Lower leg skin (tissue), 4 donors: Measurements from ENCODE around the gene ZFP3. TPM values are rescaled to one million over a fixed set of nuclear protein-coding genes. Genes with fewer than 3 reads are reported as not detected.
"Not testable (repeated sequence)": the region's sequence is repeated elsewhere in the genome, so short reads cannot be mapped to it uniquely, and the experiment has no call there.

Source experiments
- DNase-seq, 2 donors: peaks; one replicate each; pipeline ENCODE4 v3.0.0-alpha.2; 2019; ENCODE audit warnings: low spot score in 2 of 2
- H3K4me3 ChIP-seq: fragments of 200-600 bp; sonication (generic); 2 replicates; pipeline ENCODE4 v1.5.1; 2017; ENCODE audit warnings: mild to moderate bottlenecking, low read depth; ENCODE audit not compliant: poor library complexity, severe bottlenecking
- CTCF ChIP-seq, 3 donors: fragments of 450-650 bp; IDR thresholded peaks; one replicate each; pipeline ENCODE4 v1.5.1; 2016; ENCODE audit warnings: antibody characterized with exemption in 3 of 3, mild to moderate bottlenecking in 3 of 3, moderate library complexity in 2 of 3
- POLR2A ChIP-seq, 2 donors: fragments of 450-650 bp; IDR thresholded peaks; one replicate each; pipeline ENCODE4 v1.6.1; 2016 to 2017; ENCODE audit warnings: antibody characterized with exemption in 2 of 2, mild to moderate bottlenecking in 1 of 2, moderate library complexity in 1 of 2
- WGBS, 2 donors: methylation state at CpG; one replicate each; pipeline ENCODE4 v1.1.5; 2018; 5-methylcytosine and 5-hydroxymethylcytosine counted together
- intact Hi-C: fragments of 100-400 bp; cut with DNase I; formaldehyde crosslinking; loops from one replicate; pipeline ENCODE4 v1.15.0; 2023; ENCODE audit warnings: low total_unique reads
- total RNA-seq, 4 donors: library from RNA; depleted of rRNA; stranded (reverse); fragments of >200 nt; gene quantifications; one replicate each; pipeline ENCODE4 v1.1.0, GENCODE V29; 2016

ZFP3 gene
- total RNA-seq, 4 donors from 2014 or later = 1.2 to 5.2 (median 3.5) TPM

- 81 to 90% methylated on average over 7 of the region's 7 CpGs for WGBS, 2 donors
- no peak for DNase-seq
- no peak overlapping the region for H3K4me3 ChIP-seq
- intact Hi-C loops = no loop called here
- TF ChIP-seq CTCF (IDR thresholded peaks at IDR 0.05) (no peak), POLR2A (IDR thresholded peaks at IDR 0.05) (no peak)
These were observed 53.0 kb downstream of the ZFP3 start for GRCh38 chr17:5131146-5131715.

GRCh38 chr17:5131799-5132502 lies 53.7 kb downstream of the ZFP3 start:
- peak in 1 of 2 donors; percentile 71 for DNase-seq
- H3K4me3 ChIP-seq, intact Hi-C loops: not testable (repeated sequence)
- 84 to 85% methylated on average over 15 to 16 of the region's 16 CpGs for WGBS, 2 donors

GRCh38 chr17:5132503-5133225 lies 54.4 kb downstream of the ZFP3 start:
- DNase-seq, H3K4me3 ChIP-seq, intact Hi-C loops: not testable (repeated sequence)
- WGBS, 2 donors = 90 to 92% methylated on average over 15 of the region's 15 CpGs

GRCh38 chr17:5133311-5133710 lies 55.0 kb downstream of the ZFP3 start:
- intact Hi-C loops = no loop called here
- 84 to 87% methylated on average over 8 of the region's 8 CpGs for WGBS, 2 donors
- DNase-seq = peak in 1 of 2 donors; percentile 72
- no peak overlapping the region for H3K4me3 ChIP-seq
- TF ChIP-seq POLR2A (IDR thresholded peaks at IDR 0.05) (no peak), CTCF (IDR thresholded peaks at IDR 0.05) (no peak)

GRCh38 chr17:5133961-5134360 lies 55.7 kb downstream of the ZFP3 start:
- WGBS, 2 donors = 91 to 95% methylated on average over 8 of the region's 8 CpGs
- intact Hi-C loops, H3K4me3 ChIP-seq: not testable (repeated sequence)
- DNase-seq = peak in 1 of 2 donors; percentile 62

GRCh38 chr17:5134571-5134970 lies 56.3 kb downstream of the ZFP3 start:
- 78 to 87% methylated on average over 11 of the region's 11 CpGs for WGBS, 2 donors
- intact Hi-C loops, H3K4me3 ChIP-seq: not testable (repeated sequence)
- peak in 1 of 2 donors; percentile 68 for DNase-seq

GRCh38 chr17:5135131-5135712 lies 57.0 kb downstream of the ZFP3 start:
- peak in 1 of 2 donors; percentile 54 for DNase-seq
- intact Hi-C loops, H3K4me3 ChIP-seq: not testable (repeated sequence)
- WGBS, 2 donors = 73 to 79% methylated on average over 8 of the region's 8 CpGs
